GM21367 (cell line): ENCODE measurements around the gene USP47.

Experiments used
- ATAC-seq: cut with Tn5 transposase; IDR thresholded peaks from one replicate; pipeline ENCODE4 v1.9.1; 2021; ENCODE audit not compliant: unreplicated experiment

Gene USP47

GRCh38 chr11:11979488-11980117 lies 137.8 kb downstream of the USP47 start:
- no peak for ATAC-seq

DNA sequence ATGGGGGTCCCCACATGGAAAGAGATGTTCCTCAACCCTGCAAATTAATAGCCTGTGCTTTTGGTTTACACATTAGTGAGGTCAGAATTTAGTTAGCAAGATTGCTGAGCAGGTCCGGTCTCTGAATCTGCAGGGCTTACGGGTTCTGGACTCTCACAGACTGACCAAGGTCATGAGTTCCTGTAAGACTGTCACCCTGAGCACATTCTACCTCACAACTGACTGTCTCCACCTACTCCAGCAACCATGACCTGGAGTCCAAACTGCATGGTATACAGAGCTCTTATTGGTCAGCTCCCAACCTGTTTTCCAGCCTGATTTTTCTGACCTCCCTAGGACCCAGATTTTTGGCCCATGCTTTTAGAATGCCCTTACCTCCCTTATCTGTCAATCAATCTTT lies 138.4 kb downstream of the USP47 start:
- ATAC-seq = no peak

GRCh38 chr11:11980841-11981308 lies 139.1 kb downstream of the USP47 start:
- ATAC-seq = no peak

GRCh38 chr11:11981364-11981763 lies 139.6 kb downstream of the USP47 start:
- no peak for ATAC-seq

- no peak for ATAC-seq
Measured at GRCh38 chr11:11981840-11982239, 140.1 kb downstream of the USP47 start.

GRCh38 chr11:11982461-11982860 lies 140.7 kb downstream of the USP47 start:
- ATAC-seq = no peak

- ATAC-seq = no peak
Measured at GRCh38 chr11:11982975-11983374, 141.2 kb downstream of the USP47 start.

GRCh38 chr11:11983427-11983826 lies 141.7 kb downstream of the USP47 start:
- ATAC-seq = no peak

DNA sequence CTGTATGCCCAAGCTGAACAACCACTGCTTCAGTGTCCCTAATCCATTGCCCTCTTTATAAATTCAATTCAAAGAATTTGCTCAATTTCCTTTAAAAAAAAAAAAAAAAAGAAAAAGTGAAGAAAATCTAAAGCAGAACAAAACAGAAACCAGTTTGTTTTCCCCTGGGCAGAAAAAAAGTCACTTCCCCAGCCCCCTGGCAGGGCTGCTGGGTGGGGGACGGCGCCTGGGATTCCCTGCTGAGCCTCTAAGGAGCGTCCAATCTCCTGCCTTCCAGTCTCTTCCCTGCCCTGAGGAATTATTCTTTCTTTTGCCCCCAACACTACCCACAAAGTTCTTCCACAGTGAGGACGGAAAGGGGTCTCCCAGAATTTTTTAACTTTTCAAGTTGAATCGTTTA lies 142.8 kb downstream of the USP47 start:
- ATAC-seq = no peak

- ATAC-seq = no peak
Measured at GRCh38 chr11:11985016-11985715, 143.4 kb downstream of the USP47 start.

DNA sequence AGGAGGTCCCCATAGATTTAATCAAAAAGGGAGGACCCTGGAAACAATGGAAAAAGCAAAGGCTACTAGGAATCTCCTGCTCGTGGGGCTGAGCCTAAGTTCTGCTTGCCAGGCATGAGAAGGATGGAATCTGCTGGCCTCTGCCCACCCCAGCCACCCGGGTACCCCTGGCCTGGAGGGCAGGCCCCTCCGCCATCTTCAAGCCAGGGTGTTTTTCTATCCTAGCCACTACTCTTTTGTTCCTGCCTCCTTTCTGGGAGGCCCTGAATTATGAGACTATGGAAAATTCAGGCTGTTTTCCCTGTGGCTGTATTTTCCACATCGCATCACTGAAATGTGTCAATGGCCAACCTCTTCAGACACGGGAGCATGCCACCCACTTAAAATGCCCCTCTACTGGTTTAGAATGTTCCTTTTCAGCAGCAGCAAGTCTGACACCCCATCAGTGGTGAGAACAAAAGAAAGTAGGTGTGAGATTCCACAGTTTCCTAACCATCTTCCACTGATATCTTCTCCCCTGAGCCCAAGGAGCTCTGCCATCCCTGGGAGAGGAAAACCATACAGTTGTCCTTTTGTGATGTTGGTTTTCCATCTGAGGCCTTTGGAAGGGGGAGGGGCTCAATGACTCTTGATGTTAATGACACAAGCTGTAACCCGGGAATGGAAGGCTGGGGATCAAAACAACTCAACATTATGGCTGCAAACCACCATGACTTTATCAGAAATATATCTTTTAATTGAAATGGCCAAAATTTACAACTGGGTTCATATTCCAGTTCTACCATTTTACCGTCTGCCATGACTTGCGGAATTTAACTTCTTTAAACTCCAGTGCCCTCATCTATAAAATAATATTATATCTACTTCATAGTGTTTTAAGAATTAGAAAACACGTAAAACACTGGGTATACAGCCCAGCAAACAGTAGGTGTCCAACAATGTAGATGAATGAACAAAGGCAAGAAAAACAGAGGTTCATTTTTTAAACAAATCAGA lies 144.5 kb downstream of the USP47 start:
- ATAC-seq = no peak

DNA sequence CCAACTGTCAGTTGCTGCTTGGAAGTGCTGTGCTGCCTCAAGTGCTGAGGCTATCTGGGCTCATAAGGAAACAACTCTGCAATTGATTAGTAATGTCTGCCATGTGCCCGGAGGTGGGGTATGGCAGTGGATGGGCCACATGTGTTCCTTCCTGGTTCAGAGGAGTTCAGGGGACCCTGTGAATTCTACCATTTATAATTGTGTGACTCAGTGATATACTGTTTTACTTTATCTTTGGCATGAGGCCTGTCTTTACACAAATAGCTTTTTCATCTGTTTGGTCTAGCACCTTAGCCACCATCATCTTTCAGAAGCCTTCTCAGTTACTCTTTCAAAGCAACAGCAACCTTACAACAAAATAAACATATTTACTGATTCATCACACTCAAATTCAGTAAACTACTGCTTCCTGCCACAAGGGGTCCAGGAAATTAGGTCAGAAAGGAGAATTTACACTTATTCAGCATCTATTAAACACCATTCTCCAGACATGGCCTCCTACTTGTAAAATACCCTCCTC lies 145.8 kb downstream of the USP47 start:
- no peak for ATAC-seq

DNA sequence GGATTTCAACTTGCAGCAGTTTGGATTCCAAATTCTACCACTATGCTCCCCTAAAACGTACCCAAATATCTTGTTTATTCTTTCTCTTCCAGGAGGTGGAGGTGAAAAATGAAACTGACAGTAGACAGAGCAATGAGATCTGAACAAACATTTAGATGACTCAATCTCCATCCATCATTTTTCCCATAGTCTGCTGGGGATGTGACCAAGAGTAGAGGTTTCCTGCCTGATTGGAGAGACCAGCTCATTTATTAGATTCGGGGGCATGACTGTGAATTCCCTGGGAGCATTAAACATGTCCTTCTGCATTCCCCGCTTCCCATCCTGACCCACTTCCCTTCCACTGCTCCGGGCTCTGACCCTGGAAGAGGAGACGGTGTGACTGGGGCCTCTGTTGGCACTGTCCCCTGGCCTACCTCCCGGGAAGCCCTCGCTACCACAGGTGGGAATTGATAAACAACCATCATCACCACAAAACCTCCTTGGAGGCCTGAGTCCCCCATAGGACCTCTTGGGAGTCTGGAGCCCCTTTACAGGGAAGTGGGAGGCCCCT lies 146.4 kb downstream of the USP47 start:
- ATAC-seq = no peak

- no peak for ATAC-seq
Measured at GRCh38 chr11:11988681-11989261, 147.0 kb downstream of the USP47 start.

GRCh38 chr11:11989774-11990744 lies 148.3 kb downstream of the USP47 start:
- ATAC-seq = no peak

GRCh38 chr11:11992257-11993212 lies 150.8 kb downstream of the USP47 start:
- ATAC-seq = no peak

DNA sequence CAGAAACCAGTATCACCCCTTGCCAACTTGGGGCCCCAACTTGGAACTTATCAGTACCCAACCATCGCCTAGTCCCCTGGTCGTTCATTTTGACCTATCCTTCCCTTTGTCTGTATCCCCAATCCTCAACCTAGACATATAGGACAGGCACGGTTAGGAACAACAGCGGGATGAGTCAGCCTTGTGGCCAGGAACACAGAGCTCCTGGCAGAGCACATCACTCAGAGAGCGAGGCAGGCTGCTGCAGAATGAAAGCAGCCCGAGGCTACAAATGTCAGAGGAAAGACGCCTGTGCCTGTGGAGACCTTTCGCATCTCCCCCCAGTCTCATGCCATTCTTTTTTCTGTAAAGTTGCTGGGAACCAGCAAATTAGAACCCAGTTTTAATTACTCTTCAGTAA lies 152.1 kb downstream of the USP47 start:
- no peak for ATAC-seq

DNA sequence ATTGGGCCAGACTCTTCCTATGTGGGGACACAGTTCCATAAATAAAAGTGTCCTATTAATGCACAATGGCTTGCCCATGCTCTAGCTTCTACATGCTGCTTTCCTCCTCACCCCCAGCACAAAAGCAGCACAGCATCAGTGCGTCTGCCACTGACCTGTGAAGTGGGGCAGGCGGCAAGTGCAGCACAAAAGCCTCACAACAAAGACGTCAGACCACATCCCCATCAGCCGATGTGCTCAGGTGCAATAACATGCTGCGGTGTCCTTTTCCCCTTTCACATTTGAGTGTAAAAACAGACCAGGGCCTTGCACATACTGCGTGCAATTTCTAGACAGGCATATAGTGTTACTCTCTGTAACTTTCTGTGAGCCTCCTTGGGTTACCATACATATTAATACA lies 153.8 kb downstream of the USP47 start:
- no peak for ATAC-seq
